Measurements from ENCODE around the gene ST3GAL5.
A peak's percentile ranks its signal among the peaks of the same experiment; 100 is the strongest.

Gene ST3GAL5

DNA sequence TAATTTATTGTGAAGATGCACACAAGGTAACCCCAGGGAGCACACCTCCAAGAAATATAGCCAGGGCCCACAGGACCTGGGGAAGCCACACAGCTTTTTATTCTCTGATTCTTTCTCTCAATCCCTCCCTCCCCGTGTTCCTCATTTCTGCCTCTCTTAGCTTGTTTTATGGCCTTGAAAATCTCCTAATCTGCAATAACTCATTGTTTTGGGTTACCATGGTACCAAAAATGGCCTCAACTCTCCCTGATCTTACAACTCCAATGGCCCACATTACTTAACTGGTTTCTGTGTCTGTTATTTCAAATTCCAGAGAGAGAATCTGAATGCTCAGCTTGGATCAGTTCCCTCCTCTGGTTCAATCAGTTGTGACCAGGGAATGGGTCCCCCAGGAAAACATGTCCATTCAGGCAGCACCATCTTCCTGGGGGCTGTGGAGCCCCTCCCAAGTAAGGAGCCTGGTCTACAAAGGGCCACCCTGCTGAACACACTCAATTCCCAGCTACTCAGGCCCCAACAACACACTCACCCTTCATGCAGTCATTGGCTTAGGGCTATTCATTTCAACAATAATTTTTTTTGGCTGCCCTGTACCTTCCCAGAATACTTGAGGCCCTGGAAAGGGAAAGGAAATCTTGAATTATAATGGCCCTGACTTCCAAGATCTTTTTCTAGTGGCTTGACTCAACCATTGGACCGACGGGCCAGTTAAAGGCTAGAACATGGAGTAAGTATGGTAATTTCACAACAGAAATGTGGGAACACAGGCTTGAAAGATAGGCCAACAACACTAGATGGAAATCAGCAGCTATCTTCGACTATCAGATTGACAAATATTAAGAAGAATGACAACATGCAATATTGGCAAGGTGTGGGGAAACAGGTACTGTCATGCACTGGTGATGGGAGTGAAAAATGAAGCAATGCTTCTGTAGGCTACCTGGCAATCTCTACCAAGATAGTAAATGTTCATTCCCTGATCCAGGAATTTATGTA is 41.6 kb upstream of the ST3GAL5 start:
- no peak overlapping the region for H3K9ac ChIP-seq
- TF ChIP-seq Cebpa-rat (IDR thresholded peaks at IDR 0.05), result no peak
- H3K36me3 ChIP-seq, result no peaks in the 10 kb centered on the region
- H3K27ac ChIP-seq, result no peak overlapping the region
- no peak overlapping the region for H3K4me2 ChIP-seq
- H3K4me1 ChIP-seq, result peaks cover 0 to 7% (median 0%) of the 10 kb centered on the region in 10 experiments; a peak in 2 of 20 replicates
- no peaks in the 10 kb centered on the region for H4K20me1 ChIP-seq
- H3K27me3 ChIP-seq, result no peaks in the 10 kb centered on the region
- H3K4me3 ChIP-seq, result no peak overlapping the region
- H3K9me3 ChIP-seq (replicated peaks in 1 of 11), result peaks cover 0 to 6% (median 0%) of the 10 kb centered on the region in 11 experiments; a peak in 2 of 22 replicates

DNA sequence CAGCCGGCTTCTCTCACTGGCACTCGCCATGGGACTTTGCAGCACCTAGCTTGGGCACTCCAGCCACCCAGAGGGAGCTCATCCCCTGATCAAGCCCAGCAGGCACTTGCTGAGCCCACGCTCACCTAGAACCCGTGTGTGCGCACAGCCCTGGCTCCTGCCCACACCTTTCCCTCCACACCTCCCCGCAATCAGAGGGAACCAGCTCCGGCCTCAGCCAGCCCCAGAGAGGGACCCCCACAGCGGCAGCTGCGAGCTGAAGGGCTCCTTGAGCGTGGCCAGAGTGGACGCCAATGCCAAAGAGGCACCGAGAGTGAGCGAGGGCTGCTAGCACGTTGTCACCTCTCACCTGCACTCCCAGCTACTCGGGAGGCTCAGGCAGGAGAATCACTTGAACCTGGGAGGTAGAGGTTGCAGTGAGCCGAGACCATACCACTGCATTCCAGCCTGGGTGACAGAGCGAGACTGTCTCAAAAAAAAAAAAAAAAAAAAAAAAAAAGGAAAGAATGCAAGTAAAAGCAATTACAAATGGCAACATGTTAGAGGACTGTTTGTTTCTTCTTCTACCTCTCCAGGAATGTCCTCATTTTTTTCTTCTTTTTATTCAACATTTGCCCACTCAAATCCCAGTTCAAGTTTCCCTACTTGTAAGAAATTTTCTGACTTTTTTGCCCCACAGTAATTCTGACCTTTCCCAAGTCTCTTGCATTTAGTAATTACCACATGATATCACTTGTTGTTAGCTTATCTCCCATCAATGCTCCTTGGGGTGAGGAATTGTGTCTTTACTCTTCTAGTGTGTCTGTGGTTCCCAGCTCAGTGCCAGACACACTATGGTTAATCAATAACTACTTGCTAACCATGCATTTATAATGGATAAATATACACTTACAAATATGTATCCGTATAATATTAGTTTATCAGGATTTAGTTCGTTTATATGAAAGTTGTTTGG is 40.6 kb upstream of the ST3GAL5 start:
- H3K9me3 ChIP-seq (replicated peaks in 1 of 11), result peaks cover 0 to 6% (median 0%) of the 10 kb centered on the region in 11 experiments; a peak in 2 of 22 replicates

GRCh38 chr2:85926931-85927661 is 38.3 kb upstream of the ST3GAL5 start:
- no peak overlapping the region for H3K9ac ChIP-seq

More for the DNA sequence above, 40.6 kb upstream of the ST3GAL5 start:
- H3K27me3 ChIP-seq, result no peaks in the 10 kb centered on the region
- no peak overlapping the region for H3K4me2 ChIP-seq
- TF ChIP-seq Cebpa-rat (IDR thresholded peaks at IDR 0.05), result no peak
- peaks cover 5 to 13% (median 8%) of the 10 kb centered on the region in 10 experiments; a peak in 19 of 20 replicates for H3K4me1 ChIP-seq
- H3K27ac ChIP-seq, result no peak overlapping the region
- no peak overlapping the region for H3K9ac ChIP-seq
- H4K20me1 ChIP-seq, result no peaks in the 10 kb centered on the region
- no peaks in the 10 kb centered on the region for H3K36me3 ChIP-seq
- no peak overlapping the region for H3K4me3 ChIP-seq

DNA sequence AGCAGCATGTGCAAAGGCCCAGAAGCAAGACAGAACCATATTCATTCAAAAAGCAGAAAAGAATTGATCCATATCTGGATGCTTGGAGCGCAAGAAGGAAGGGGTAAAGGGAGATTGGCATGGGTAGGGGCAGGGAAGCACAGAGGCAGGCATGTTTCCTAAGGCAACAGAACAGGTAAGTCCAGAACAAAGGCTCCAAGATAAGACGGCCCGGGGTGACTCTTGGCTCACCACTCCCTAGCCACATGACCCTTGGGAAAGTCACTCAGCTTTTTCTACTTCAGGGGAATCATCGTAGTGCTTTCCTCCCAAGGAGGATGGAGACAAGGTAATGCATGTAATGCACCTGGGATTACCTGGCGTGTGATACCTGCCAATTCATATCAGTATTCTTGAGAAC is 37.7 kb upstream of the ST3GAL5 start:
- H3K4me1 ChIP-seq, result peaks cover 7 to 20% (median 15%) of the 10 kb centered on the region in 10 experiments; a peak in 18 of 20 replicates
- H3K36me3 ChIP-seq, result no peaks in the 10 kb centered on the region
- H3K4me3 ChIP-seq, result no peak overlapping the region
- no peaks in the 10 kb centered on the region for H4K20me1 ChIP-seq
- H3K9ac ChIP-seq, result no peak overlapping the region
- H3K9me3 ChIP-seq (replicated peaks in 1 of 11), result peaks cover 0 to 6% (median 0%) of the 10 kb centered on the region in 11 experiments; a peak in 2 of 22 replicates
- H3K4me2 ChIP-seq, result no peak overlapping the region
- H3K27me3 ChIP-seq, result no peaks in the 10 kb centered on the region
- no peak overlapping the region for H3K27ac ChIP-seq
- TF ChIP-seq Cebpa-rat (IDR thresholded peaks at IDR 0.05), result no peak

More at GRCh38 chr2:85926931-85927661, 38.3 kb upstream of the ST3GAL5 start:
- Histone ChIP-seq H3K27ac (no peak overlapping the region), H3K27me3 (no peaks in the 10 kb centered on the region), H3K36me3 (no peaks in the 10 kb centered on the region), H4K20me1 (no peaks in the 10 kb centered on the region), H3K4me2 (no peak overlapping the region), H3K9me3 (replicated peaks in 1 of 11) (peaks cover 0 to 6% (median 0%) of the 10 kb centered on the region in 11 experiments; a peak in 2 of 22 replicates), H3K4me3 (no peak overlapping the region), H3K4me1 (peaks cover 7 to 15% (median 10%) of the 10 kb centered on the region in 10 experiments; a peak in 18 of 20 replicates)
- no peak for TF ChIP-seq Cebpa-rat (IDR thresholded peaks at IDR 0.05)

GRCh38 chr2:85925216-85925671 is 36.5 kb upstream of the ST3GAL5 start:
- Histone ChIP-seq H3K36me3 (no peaks in the 10 kb centered on the region), H3K4me2 (peak overlapping the region in 8 of 11 experiments; percentile 1 to 67 (median 46); a peak in 13 of 22 replicates), H3K27me3 (no peaks in the 10 kb centered on the region), H3K27ac (no peak overlapping the region), H3K4me3 (no peak overlapping the region), H4K20me1 (no peaks in the 10 kb centered on the region), H3K4me1 (peaks cover 7 to 32% (median 27%) of the 10 kb centered on the region in 10 experiments; a peak in 19 of 20 replicates), H3K9ac (no peak overlapping the region), H3K9me3 (replicated peaks in 1 of 11) (peaks cover 0 to 6% (median 0%) of the 10 kb centered on the region in 11 experiments; a peak in 2 of 22 replicates)
- no peak for TF ChIP-seq Cebpa-rat (IDR thresholded peaks at IDR 0.05)

- Histone ChIP-seq H3K27me3 (no peaks in the 10 kb centered on the region), H3K9me3 (replicated peaks in 1 of 11) (peaks cover 0 to 6% (median 0%) of the 10 kb centered on the region in 11 experiments; a peak in 2 of 22 replicates), H3K9ac (peak overlapping the region in 2 of 11 experiments; percentile 7 to 8; a peak in 2 of 22 replicates), H3K4me2 (peak overlapping the region; percentile 1 to 67 (median 46); a peak in 20 of 22 replicates), H4K20me1 (no peaks in the 10 kb centered on the region), H3K4me3 (no peak overlapping the region), H3K27ac (no peak overlapping the region), H3K4me1 (peaks cover 7 to 34% (median 27%) of the 10 kb centered on the region in 10 experiments; a peak in 19 of 20 replicates), H3K36me3 (no peaks in the 10 kb centered on the region)
- TF ChIP-seq Cebpa-rat (IDR thresholded peaks at IDR 0.05), result no peak
Measured at GRCh38 chr2:85924522-85924921, 35.7 kb upstream of the ST3GAL5 start.

DNA sequence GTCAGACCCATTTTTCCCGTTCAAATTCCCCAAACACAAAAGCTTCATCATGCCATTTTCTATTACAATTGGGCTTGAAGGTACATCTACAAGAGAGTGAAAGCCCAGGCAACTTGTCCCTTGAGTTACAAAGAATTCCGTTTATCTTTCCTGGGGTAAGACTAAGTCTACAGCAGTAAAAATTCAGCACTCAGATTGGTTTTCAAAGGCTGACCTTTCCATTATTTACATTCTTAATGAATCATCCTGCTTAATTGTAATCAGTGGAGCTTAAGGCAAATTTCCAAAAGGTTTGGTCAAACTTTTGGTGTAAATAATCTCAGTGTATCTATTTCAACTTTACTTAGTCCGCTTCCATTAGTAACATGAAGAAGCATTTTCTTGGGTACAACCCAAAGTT is 33.4 kb upstream of the ST3GAL5 start:
- Histone ChIP-seq H3K36me3 (no peaks in the 10 kb centered on the region), H4K20me1 (no peaks in the 10 kb centered on the region), H3K4me1 (peaks cover 7 to 34% (median 27%) of the 10 kb centered on the region in 10 experiments; a peak in 19 of 20 replicates), H3K27ac (no peak overlapping the region), H3K27me3 (no peaks in the 10 kb centered on the region), H3K9ac (no peak overlapping the region), H3K4me2 (peak overlapping the region in 3 of 11 experiments; percentile 61 to 72 (median 70); a peak in 3 of 22 replicates), H3K4me3 (no peak overlapping the region), H3K9me3 (replicated peaks in 1 of 11) (no peaks in the 10 kb centered on the region)
- no peak for TF ChIP-seq Cebpa-rat (IDR thresholded peaks at IDR 0.05)

DNA sequence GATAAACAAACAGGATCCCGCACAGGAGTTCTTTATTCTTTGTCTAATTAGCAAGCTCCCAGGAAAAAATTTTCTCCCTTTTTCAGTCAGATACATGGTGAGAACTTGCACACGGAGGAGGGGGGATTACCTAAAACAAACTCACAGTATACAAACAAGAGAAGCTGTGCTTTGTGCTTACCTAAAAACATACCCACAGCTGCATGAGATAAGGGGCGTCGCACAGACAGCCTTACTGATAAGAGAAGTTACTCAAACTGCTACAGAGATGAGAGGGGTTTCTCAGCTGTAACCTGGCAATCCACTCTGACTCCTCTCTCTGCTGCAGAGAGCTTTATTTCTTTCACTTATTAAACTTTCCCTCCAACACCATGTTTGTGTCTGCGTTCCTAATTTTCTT is 32.9 kb upstream of the ST3GAL5 start:
- Histone ChIP-seq H3K36me3 (no peaks in the 10 kb centered on the region), H4K20me1 (no peaks in the 10 kb centered on the region), H3K4me2 (peak overlapping the region in 7 of 11 experiments; percentile 54 to 72 (median 65); a peak in 13 of 22 replicates), H3K9me3 (replicated peaks in 1 of 11) (no peaks in the 10 kb centered on the region), H3K4me1 (peaks cover 7 to 34% (median 27%) of the 10 kb centered on the region in 10 experiments; a peak in 19 of 20 replicates), H3K27me3 (no peaks in the 10 kb centered on the region), H3K9ac (0 out of 22 replicates have a peak overlapping the region, but pooled peaks of 1 of the 11 experiments have one; percentile 14), H3K4me3 (no peak overlapping the region), H3K27ac (no peak overlapping the region)
- no peak for TF ChIP-seq Cebpa-rat (IDR thresholded peaks at IDR 0.05)

Measured in BLaER1 treated with 17β-estradiol and CSF1 and Interleukin-3, amounts not matched to agents 10 nM and 100 nM (cell line).